ENCODE results near the gene NDOR1. TPM values are rescaled to one million over a fixed set of nuclear protein-coding genes. Genes with fewer than 3 reads are reported as not detected.

Gene NDOR1
- total RNA-seq, 1 donor from 2014 or later: 28.0 TPM

- no peak for DNase-seq (ENCODE audit: extremely low spot score, unreplicated experiment)
Measured at GRCh38 chr9:137222190-137223077, 16.9 kb downstream of the NDOR1 start, which contains the start of gene RNF208. Gene RNF208, minus strand, starts transcription at chr9:137222240. Its CDS starts 1,028 bp downstream, at chr9:137221212.

GRCh38 chr9:137223078-137223970, 17.8 kb downstream of the NDOR1 start:
- peak overlapping the region; percentile 81 for H3K27ac Mint-ChIP-seq
- peaks cover 3% of the 10 kb centered on the region for H3K27me3 Mint-ChIP-seq

More at GRCh38 chr9:137222190-137223077, 16.9 kb downstream of the NDOR1 start, which contains the start of gene RNF208:
- no peak for TF ChIP-seq CTCF (conservative IDR thresholded peaks at IDR 0.05)
- Mint-ChIP-seq H3K36me3 (no peaks in the 10 kb centered on the region), H3K9me3 (no peaks in the 10 kb centered on the region), H3K27me3 (peaks cover under 1% of the 10 kb centered on the region), H3K4me3 (peak within 1 kb of the TSS; percentile 86), H3K4me1 (ENCODE audit: unreplicated experiment) (peaks cover 1% of the 10 kb centered on the region), H3K27ac (peak within 1 kb of the TSS; percentile 81)

GRCh38 chr9:137224830-137225694, 19.6 kb downstream of the NDOR1 start, which contains the start of gene CYSRT1:
Gene CYSRT1, plus strand, starts transcription at chr9:137225174. Its CDS starts 448 bp downstream, at chr9:137225622.
- Mint-ChIP-seq H3K27me3 (peaks cover 3% of the 10 kb centered on the region), H3K9me3 (no peaks in the 10 kb centered on the region), H3K27ac (peak within 1 kb of the TSS; percentile 81), H3K4me3 (peak within 1 kb of the TSS; percentile 86), H3K36me3 (no peaks in the 10 kb centered on the region), H3K4me1 (ENCODE audit: unreplicated experiment) (peaks cover 5% of the 10 kb centered on the region)
- no peak for TF ChIP-seq CTCF (conservative IDR thresholded peaks at IDR 0.05)
- DNase-seq (ENCODE audit: extremely low spot score, unreplicated experiment): no peak

More at GRCh38 chr9:137223078-137223970, 17.8 kb downstream of the NDOR1 start:
- TF ChIP-seq CTCF (conservative IDR thresholded peaks at IDR 0.05): no peak
- no peaks in the 10 kb centered on the region for H3K36me3 Mint-ChIP-seq
- no peaks in the 10 kb centered on the region for H3K9me3 Mint-ChIP-seq
- peak overlapping the region; percentile 86 for H3K4me3 Mint-ChIP-seq
- DNase-seq (ENCODE audit: extremely low spot score, unreplicated experiment): peak; percentile 97
- H3K4me1 Mint-ChIP-seq (ENCODE audit: unreplicated experiment): peaks cover 5% of the 10 kb centered on the region

- peak overlapping the region; percentile 55 for H3K4me3 Mint-ChIP-seq
- peaks cover 3% of the 10 kb centered on the region for H3K27me3 Mint-ChIP-seq
- peaks cover 5% of the 10 kb centered on the region for H3K4me1 Mint-ChIP-seq (ENCODE audit: unreplicated experiment)
- TF ChIP-seq CTCF (conservative IDR thresholded peaks at IDR 0.05): no peak
- peak overlapping the region; percentile 34 for H3K27ac Mint-ChIP-seq
- no peaks in the 10 kb centered on the region for H3K36me3 Mint-ChIP-seq
- H3K9me3 Mint-ChIP-seq: no peaks in the 10 kb centered on the region
- DNase-seq (ENCODE audit: extremely low spot score, unreplicated experiment): no peak
Measured at GRCh38 chr9:137225699-137226331, 20.3 kb downstream of the NDOR1 start.

All from type B pancreatic cell (in vitro differentiated cells).